GM19351 (cell line): ENCODE results near the gene SPSB2.
"Not testable (repeated sequence)": the region's sequence is repeated elsewhere in the genome, so short reads cannot be mapped to it uniquely, and the experiment has no call there.

ENCODE experiments used
- ATAC-seq: cut with Tn5 transposase; IDR thresholded peaks from one replicate; pipeline ENCODE4 v1.9.1; 2021; ENCODE audit warnings: mild to moderate bottlenecking, moderate library complexity; ENCODE audit not compliant: unreplicated experiment

SPSB2 gene

DNA sequence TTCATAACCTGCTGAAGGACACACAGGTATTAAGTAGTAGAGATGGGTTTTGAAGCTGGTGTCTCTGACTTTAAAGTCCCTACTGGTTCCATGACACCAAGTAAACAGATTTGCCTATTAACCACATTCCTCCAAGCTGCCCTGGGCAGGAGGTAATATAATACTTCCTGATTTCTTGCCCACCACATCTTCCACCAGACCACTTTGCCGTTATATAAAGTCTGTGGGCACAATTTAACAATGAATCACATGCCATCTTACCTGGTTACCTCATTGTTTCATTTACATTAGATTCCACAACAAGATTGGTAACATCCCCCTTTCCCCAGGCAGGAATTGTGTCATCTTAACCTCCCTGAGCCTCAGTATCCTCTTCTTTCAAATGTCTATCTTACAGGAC lies 30.6 kb upstream of the SPSB2 start:
- no peak for ATAC-seq

DNA sequence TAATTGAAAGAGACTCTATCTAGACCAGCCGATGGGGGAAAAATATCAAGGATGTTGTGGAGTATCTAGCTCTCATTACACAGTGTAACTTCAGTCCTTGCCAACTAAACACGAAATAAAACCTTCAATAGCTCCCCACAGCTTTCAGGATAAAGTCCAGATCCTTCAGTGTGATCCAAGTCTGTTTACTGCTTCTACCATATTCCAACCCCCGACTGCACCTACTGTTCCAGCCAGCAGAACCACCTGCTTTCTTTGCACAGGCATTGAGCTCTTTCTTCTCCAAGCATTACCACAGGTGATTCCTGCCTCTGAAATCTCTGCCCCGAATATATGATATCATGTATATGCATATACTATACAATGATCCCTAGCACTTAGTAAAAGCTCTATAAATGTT lies 29.3 kb upstream of the SPSB2 start:
- ATAC-seq: no peak

DNA sequence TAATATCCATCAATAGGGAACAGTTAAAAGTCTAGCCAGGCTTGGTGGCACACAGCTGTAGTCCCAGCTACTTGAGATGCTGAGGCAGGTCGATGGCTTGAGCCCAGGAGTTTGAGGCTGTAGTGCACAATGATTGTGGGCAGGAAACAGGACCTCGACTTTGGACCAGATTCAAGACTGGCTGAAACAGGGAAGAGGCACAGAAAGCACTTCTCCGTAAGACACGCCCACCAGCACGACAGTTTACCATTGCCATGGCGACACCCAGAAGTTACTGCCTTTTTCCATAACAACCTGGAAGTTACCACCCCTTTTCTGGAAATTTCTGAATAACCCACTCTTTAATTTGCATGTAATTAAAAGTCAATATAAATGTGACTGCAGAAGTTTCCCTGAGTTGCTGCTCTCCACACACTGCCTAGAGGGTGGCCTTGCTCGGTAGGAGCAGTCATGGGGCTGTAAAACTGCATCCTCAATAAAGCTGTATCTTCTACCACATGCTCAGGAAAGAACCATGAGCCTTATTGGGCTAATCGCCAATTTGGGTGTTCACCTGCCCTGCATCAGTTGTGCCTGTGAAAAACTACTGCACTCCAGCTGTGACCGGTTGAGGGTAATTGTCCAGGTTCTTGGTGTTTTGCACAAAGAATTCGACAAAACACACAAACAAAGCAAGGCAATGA lies 26.9 kb upstream of the SPSB2 start:
- no peak for ATAC-seq

DNA sequence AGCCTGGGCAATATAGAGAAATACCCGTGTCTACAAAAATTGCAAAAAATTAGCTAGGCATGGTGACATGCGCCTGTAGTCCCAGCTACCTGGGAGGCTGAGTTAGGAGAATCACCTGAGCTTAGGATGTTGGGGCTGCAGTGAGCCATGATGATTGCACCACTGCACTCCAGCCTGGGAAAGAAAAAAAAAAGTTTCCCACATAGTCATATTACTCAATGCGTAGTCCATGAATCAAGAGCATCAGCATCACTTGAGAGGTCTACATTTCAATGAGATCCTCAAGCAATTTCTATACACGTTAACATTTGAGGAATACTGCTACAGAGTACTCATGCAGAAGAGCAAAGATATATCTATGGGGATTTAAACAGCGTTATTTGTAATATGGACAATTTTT lies 26.3 kb upstream of the SPSB2 start:
- ATAC-seq: no peak

DNA sequence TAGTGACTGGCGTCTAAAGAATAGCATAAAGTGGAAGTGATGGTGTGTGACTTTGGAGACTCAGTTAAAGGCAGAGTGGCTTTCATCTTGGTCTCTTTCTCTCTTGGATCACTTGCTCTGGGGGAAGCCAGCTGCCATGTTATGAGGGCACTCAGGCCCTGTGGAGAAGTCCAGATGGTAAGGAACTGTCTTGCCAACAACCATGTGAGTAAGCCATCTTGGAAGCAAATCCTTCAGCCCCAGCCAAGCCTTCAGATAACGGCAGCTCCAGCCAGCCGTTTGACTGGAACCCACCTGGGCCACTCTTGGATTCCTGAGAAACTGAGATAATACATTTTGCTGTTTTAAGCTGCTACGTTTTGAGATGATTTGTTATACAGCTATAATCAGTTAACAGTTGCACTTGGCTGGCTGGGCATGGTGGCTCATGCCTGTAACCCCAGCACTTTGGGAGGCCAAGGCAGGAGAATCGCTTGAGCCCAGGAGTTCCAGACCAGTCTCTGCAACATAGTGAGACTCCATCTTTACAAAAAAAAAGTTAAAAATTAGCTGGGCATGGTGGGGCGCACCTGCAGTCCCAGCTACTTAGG lies 23.8 kb upstream of the SPSB2 start:
- ATAC-seq: no peak

DNA sequence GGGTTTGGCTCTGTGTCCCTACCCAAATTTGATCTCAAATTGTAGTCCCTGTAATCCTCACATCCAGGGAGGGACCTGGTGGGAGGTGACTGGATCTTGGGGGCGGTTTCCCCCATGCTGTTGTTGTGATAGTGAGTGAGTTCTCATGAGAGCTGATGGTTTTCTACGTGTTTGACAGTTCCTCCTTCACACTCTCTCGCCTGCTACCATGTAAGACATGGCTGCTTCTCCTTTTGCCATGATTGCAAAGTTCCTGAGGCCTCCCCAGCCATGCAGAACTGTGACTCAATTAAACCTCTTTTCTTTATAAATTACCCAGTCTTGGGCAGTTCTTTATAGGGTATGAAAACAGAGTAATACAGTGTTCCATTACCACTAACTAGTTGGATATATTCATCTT lies 21.2 kb upstream of the SPSB2 start:
- no peak for ATAC-seq

DNA sequence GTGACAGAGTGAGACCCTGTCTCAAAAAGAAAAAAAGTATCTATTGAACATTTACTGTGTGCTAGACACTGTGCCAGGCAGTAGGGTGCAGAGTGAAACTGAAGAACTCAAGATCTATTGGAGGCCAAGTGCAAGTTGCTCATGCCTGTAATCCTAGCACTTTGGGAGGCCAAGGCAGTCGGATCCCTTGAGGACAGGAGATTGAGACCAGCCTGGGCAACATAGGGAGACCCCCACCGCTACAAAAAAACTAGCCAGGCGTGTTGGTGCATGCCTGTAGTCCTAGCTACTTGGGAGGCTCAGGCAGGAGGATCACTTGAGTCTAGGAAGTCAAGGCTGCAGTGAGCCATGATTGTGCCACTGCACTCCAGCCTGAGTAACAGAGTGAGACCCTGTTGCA lies 19.6 kb upstream of the SPSB2 start:
- not testable (repeated sequence) for ATAC-seq

DNA sequence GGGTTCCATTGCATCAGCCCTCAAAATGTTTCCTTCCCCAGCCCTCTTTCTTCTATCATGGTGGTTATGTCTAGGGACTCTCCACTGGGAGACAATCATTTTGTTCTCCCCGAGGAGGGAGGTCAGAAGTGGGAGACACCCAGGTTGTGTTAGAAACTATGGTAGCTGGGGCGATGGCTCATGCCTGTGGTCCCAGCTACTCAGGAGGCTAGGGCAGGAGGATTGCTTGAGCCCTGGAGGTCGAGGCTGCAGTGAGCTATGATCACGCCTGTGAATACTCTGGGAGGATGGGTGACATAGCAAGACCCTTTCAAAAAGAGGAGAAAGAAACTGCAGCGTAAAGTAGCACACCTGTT lies 18.5 kb upstream of the SPSB2 start:
- ATAC-seq: peak; percentile 4

DNA sequence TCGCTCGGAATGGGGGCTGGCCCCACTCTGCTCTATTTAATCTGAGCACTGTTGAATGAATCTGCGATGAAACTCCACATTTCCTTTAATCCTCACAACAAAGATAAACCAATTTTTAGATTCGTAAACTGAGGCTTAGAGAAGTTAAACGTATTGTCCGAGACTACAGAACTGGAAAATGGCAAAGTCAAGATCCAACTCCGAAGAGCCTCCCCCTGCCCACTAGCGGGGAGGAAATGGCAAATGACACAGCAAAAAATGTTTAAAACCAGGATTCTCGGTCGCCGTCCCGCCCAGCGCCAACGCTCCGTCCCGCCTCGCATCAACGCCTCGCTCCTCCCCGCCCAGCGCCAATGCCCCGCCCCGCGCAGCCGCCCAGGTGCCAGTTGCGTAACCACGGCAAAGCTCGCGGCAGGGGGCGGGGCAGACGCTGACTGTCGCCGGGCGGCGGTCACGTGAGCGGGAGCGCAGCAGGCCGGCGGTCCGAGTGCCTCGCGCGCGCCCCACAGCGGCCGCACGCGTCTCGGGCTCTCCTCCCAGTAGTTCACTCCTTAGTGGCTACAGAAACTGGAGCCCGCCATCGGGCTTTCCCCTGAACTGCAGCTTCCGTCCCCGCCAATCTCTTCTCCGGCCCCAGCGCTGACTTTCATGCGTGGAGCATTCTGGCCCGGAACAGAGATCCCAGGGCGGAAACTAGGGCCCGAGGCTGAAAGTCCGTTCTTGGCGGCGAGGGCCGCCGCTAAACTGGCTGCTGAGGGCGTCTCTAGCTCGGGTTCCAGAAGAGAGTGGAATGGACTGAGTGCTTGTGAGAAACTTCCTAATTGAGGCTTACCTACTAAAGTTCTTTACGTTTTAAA lies 17.9 kb upstream of the SPSB2 start:
- ATAC-seq: peak; percentile 92

DNA sequence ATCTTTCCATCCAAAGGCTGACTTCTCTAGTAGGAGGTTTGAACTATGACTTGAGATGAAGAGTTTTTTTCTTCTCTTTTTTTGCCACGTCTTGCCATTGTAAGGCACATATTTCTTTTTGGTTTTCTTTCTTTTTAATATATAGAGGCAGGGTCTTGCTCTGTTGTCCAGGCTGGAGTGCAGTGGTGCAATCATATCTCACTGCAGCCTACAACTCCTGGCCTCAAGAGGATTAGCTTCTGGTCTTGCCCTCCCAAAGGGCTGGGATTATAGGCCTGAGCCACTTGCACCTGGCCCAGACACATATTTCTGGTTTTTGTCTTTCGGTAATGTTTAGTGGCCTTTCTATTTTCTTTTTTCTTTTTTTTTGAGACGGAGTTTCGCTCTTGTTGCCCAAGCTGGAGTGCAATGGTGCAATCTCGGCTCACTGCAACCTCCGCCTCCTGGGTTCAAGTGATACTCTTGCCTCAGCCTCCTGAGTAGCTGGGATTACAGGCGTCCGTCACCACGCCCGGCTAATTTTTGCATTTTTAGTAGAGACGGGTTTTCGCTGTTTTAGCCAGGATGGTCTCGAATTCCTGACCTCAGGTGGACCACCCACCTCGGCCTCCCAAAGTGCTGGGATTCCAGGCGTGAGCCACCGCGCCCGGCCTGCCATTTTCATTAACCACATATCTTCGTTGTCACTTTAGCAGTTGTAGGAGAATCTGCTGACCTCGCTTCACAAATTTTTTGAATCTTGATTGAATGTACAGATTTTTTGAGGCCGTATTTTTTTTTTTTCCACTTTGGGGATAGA lies 16.9 kb upstream of the SPSB2 start:
- ATAC-seq: not testable (repeated sequence)

DNA sequence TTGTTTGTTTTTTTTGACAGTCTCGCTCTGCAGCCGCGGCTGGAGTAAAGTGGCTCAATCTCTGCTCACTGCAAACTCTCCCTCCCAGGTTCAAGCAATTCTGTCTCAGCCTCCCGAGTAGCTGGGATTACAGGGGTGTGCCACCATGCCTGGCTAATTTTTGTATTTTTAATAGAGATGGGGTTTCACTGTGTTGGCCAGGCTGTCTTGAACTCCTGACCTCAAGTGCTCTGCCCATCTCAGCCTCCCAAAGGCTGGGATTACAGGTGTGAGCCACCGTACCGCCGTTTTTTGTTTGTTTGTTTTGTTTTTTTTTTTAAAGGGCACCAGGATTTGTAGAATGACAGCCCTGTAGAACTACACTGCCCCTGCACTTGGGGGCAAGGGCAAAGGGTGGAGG lies 15.7 kb upstream of the SPSB2 start:
- not testable (repeated sequence) for ATAC-seq

DNA sequence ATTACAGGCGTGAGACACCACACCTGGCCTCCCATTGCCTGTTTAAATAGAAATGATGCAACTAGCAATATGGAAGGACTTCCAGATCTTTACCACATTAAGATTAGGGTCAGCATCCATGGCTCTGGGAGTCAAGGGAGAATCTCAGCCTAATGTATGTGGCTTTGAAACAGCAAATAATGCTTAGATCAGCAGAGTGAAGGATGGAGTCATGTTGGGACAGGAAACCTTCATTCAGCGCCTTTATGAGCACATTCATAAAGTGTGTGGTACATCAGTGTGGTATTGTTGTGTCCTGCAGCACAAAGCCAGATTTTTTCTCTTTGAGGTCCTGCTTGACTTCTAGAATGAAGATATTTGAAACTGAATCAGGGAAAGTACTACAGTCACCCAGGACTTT lies 15.3 kb upstream of the SPSB2 start:
- ATAC-seq: no peak

DNA sequence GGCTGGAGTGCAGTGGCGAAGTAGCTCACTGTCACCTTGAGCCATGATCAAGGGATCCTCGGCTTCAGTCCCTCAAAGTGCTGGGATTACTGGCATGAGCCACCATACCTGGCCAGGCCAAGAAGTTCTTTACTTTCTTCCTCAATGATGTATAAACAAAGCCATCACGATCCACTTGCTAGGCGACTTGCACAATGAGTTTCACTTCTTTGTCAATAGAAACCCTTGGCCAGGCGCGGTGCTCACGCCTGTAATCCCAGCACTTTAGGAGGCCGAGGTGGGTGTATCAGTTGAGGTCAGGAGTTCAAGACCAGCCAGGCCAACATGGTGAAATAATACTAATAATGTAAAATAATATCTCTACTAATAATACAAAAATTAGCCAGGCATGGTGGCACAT lies 14.4 kb upstream of the SPSB2 start:
- no peak for ATAC-seq

DNA sequence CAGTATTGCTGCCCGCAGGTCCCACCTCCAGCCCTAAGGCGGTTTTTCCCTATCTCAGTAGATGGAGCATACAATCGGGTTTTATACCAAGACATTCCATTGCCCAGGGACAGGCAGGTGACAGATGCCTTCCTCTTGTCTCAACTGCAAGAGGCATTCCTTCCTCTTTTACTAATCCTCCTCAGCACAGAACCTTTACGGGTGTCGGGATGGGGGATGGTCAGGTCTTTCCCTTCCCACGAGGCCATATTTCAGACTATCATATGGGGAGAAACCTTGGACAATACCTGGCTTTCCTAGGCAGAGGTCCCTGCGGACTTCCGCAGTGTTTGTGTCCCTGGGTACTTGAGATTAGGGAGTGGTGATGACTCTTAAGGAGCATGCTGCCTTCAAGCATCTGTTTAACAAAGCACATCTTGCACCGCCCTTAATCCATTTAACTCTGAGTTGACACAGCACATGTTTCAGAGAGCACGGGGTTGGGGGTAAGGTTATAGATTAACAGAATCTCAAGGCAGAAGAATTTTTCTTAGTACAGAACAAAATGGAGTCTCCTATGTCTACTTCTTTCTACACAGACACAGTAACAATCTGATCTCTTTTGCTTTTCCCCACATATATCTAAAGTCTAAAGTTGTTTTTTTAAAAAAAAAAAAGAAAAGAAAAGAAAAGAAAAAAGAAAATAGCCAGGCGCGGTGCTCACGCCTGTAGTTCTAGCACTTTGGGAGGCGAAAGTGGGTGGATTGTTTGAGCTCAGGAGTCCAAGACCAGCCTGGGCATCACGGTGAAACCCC lies 13.3 kb upstream of the SPSB2 start:
- ATAC-seq: not testable (repeated sequence)

DNA sequence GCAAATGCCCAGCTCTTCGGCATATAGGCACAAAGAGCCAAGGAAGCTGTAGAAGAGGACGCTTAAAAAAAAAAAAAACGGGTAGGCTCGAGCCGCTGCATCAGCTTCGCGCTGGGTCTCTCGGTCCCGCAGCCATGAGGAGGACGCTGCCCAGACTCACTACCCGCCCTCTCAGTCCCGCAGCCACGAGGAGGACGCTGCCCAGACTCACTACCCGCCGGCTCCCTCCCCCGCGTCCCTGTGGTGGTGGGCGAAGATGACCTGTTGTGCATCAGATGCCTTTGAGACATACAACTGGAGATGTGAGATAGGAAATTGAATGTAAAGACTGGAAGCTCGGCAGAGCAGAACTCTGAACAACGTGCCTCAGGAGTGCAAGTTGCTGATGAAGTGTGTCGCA lies 11.4 kb upstream of the SPSB2 start:
- no peak for ATAC-seq

DNA sequence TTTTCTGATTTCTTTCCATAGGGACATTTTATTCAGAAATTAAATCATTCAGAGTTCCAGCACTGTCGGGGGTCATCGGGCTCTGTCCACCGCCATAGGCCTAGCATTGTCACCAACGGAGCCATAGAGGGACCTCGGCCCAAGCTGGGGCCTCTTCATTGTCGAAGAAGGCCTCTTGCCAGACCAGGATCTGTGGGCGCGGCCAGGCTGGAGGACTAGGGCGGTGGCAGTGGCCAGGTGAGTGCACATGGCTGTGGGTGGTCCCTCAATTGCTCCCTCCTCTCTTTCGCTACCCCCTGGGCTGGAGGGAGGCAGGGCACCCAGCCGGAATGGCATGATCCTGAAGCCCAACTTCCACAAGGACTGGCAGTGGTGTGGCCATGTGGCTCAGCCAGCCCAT lies 10.6 kb upstream of the SPSB2 start:
- no peak for ATAC-seq

DNA sequence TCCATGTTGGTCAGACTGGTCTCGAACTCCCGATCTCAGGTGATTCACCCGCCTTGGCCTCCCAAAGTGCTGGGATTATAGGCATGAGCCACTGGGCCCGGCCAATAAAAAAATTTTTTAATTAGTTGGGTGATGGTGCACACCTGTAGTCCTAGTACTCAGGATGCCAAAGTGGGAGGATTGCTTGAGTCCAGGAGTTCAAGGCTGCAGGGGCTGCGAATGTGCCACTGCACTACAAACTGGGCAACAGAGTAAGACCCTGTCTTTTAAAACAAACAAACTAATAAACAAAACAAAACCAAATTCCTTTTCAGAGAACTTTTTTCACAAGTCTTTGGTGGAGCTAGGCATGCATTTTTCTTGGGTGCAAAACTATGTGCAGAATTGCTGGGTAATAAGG lies 10.1 kb upstream of the SPSB2 start:
- no peak for ATAC-seq

DNA sequence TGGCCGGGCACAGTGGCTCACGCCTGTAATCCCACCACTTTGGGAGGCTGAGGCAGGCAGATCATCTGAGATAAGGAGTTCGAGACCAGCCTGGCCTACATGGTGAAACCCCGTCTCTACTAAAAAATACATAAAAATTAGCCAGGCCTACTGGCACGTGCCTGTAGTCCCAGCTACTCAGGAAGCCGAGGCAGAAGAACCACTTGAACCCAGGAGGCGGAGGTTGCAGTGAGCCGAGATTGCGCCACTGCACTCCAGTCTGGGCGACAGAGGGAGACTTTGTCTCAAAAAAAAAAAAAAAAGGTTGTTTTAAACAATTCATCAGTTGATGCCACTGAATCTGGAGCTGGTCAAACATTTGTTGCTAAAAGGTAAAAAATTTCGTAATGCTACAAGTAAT lies 6.7 kb upstream of the SPSB2 start:
- ATAC-seq: not testable (repeated sequence)

DNA sequence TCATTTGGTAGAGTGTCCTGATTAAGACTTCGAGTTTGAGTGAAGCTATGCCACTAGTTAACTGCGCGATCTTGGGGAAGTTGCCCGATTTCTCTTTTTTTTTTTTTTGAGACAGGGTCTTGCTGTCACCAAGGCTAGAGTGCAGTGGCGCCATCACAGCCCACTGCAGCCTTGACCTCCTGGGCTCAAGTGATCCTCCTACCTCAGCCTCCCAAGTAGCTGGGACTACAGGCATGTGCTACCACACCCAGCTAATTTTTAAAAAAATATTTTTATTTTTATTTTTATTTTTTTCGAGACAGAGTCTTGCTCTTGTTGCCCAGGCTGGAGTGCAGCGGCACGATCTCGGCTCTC lies 889 bp upstream of the SPSB2 start:
- ATAC-seq: not testable (repeated sequence)
